Measurements from ENCODE around the gene NSMCE4A.

- TF ChIP-seq, protein P1, sequence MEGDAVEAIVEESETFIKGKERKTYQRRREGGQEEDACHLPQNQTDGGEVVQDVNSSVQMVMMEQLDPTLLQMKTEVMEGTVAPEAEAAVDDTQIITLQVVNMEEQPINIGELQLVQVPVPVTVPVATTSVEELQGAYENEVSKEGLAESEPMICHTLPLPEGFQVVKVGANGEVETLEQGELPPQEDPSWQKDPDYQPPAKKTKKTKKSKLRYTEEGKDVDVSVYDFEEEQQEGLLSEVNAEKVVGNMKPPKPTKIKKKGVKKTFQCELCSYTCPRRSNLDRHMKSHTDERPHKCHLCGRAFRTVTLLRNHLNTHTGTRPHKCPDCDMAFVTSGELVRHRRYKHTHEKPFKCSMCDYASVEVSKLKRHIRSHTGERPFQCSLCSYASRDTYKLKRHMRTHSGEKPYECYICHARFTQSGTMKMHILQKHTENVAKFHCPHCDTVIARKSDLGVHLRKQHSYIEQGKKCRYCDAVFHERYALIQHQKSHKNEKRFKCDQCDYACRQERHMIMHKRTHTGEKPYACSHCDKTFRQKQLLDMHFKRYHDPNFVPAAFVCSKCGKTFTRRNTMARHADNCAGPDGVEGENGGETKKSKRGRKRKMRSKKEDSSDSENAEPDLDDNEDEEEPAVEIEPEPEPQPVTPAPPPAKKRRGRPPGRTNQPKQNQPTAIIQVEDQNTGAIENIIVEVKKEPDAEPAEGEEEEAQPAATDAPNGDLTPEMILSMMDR (conservative IDR thresholded peaks at IDR 0.05; ENCODE audit: low read length): no peak
- TF ChIP-seq EZH2phosphoT487 (IDR thresholded peaks at IDR 0.05; ENCODE audit: borderline replicate concordance): no peak
Observed at GRCh38 chr10:121914661-121915060, 60.4 kb downstream of the NSMCE4A start.

All from Loucy (cell line).